ENCODE results near the gene MPZL1.

DNA sequence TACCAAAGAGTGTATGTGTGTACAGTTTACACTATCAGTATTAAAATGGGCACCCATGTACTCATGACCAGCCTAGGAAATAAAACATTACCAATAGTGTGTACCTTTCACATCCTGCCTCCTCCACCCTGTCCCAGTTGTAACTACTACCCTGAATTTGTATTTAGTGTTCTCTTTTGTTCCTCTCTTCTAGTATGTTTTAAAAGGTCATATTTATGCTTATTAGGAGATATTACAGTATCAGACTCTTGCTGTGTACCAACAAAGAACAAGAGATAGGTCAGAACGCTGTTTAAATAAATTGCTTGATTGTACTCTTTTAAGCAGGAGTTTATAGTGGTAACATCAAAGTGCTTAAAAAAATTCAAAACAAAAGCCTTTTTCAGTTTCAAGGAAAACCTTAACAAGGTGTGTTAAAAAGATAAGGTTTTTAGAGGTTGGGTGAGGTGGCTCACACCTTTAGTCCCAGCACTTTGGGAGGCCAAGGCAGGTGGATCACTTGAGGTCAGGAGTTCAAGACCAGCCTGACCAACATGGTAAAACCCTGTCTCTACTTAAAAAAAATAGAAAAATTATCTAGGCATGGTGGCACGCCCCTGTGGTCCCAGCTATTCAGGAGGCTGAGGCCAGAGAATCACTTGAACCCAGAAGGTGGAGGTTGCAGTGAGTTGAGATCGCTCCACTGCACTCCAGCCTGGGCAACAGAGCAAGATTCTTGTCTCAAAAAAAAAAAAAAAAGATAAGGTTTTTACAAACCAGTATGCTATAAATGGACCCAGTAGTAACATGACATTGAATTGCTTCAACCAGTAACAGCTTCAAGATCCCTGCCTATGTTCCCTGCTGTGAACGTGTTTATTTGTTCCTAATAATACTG is 35.9 kb downstream of the MPZL1 start:
- TF ChIP-seq EGR1 (IDR thresholded peaks at IDR 0.05) (no peak), CEBPB (IDR thresholded peaks at IDR 0.05) (no peak), TAF1 (IDR thresholded peaks at IDR 0.05; ENCODE audit: low read depth) (no peak), EP300 (IDR thresholded peaks at IDR 0.05; ENCODE audit: borderline replicate concordance) (no peak), RAD21 (IDR thresholded peaks at IDR 0.05; ENCODE audit: low read depth) (no peak), TEAD4 (IDR thresholded peaks at IDR 0.05) (no peak)
- TF ChIP-seq, protein P1, sequence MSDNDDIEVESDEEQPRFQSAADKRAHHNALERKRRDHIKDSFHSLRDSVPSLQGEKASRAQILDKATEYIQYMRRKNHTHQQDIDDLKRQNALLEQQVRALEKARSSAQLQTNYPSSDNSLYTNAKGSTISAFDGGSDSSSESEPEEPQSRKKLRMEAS (IDR thresholded peaks at IDR 0.05) = no peak
- TF ChIP-seq, protein P2, sequence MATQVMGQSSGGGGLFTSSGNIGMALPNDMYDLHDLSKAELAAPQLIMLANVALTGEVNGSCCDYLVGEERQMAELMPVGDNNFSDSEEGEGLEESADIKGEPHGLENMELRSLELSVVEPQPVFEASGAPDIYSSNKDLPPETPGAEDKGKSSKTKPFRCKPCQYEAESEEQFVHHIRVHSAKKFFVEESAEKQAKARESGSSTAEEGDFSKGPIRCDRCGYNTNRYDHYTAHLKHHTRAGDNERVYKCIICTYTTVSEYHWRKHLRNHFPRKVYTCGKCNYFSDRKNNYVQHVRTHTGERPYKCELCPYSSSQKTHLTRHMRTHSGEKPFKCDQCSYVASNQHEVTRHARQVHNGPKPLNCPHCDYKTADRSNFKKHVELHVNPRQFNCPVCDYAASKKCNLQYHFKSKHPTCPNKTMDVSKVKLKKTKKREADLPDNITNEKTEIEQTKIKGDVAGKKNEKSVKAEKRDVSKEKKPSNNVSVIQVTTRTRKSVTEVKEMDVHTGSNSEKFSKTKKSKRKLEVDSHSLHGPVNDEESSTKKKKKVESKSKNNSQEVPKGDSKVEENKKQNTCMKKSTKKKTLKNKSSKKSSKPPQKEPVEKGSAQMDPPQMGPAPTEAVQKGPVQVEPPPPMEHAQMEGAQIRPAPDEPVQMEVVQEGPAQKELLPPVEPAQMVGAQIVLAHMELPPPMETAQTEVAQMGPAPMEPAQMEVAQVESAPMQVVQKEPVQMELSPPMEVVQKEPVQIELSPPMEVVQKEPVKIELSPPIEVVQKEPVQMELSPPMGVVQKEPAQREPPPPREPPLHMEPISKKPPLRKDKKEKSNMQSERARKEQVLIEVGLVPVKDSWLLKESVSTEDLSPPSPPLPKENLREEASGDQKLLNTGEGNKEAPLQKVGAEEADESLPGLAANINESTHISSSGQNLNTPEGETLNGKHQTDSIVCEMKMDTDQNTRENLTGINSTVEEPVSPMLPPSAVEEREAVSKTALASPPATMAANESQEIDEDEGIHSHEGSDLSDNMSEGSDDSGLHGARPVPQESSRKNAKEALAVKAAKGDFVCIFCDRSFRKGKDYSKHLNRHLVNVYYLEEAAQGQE (IDR thresholded peaks at IDR 0.05; ENCODE audit: low read depth) = no peak
